Inflammatory macrophage (primary cell): Measurements from ENCODE around the gene DDX59.
A peak's percentile ranks its signal among the peaks of the same experiment; 100 is the strongest.

Experiments used
- DNase-seq, 2 donors: peaks; one replicate each; pipeline ENCODE4 v3.0.0-alpha.2; 2020 to 2022
- total RNA-seq, 18 experiments: gene quantifications; one replicate each; lab custom pipeline; 2026; ENCODE audit warnings: mixed read lengths in 6 of 18, inconsistent platforms in 2 of 18; lab: John Stamatoyannopoulos, UW

The DDX59 gene
- 17.0 to 34.1 (median 22.9) reads per million in 18 experiments for total RNA-seq

GRCh38 chr1:200669314-200670241 is at the start of gene DDX59:
DDX59 (minus strand) TSS chr1:200669907; CDS start chr1:200666740, 3,167 bp downstream.
- peak; percentile 98 to 99 for DNase-seq

- DNase-seq = no peak
Measured at GRCh38 chr1:200714504-200715187, 44.9 kb upstream of the DDX59 start.

GRCh38 chr1:200710166-200710565 is 40.5 kb upstream of the DDX59 start:
- DNase-seq = no peak

GRCh38 chr1:200708769-200709168 is 39.1 kb upstream of the DDX59 start:
- no peak for DNase-seq

GRCh38 chr1:200708161-200708560 is 38.5 kb upstream of the DDX59 start:
- no peak for DNase-seq

GRCh38 chr1:200707116-200707515 is 37.4 kb upstream of the DDX59 start:
- no peak for DNase-seq

GRCh38 chr1:200706111-200706814 is 36.6 kb upstream of the DDX59 start:
- no peak for DNase-seq

GRCh38 chr1:200704986-200705500 is 35.3 kb upstream of the DDX59 start:
- DNase-seq = no peak

- peak; percentile 58 to 66 for DNase-seq
Measured at GRCh38 chr1:200699871-200700270, 30.2 kb upstream of the DDX59 start.

GRCh38 chr1:200694738-200695137 is 25.0 kb upstream of the DDX59 start:
- DNase-seq = no peak

GRCh38 chr1:200693327-200693726 is 23.6 kb upstream of the DDX59 start:
- DNase-seq = no peak

GRCh38 chr1:200692316-200692715 is 22.6 kb upstream of the DDX59 start:
- DNase-seq = no peak

- no peak for DNase-seq
Measured at GRCh38 chr1:200686620-200687019, 16.9 kb upstream of the DDX59 start.

GRCh38 chr1:200684015-200684414 is 14.3 kb upstream of the DDX59 start:
- DNase-seq = no peak

- DNase-seq = no peak
Measured at GRCh38 chr1:200683298-200683697, 13.6 kb upstream of the DDX59 start.

GRCh38 chr1:200681231-200681630 is 11.5 kb upstream of the DDX59 start:
- DNase-seq = no peak

GRCh38 chr1:200676829-200677228 is 7.1 kb upstream of the DDX59 start:
- DNase-seq = no peak

- no peak for DNase-seq
Measured at GRCh38 chr1:200675588-200675852, 5.8 kb upstream of the DDX59 start.

- no peak for DNase-seq
Measured at GRCh38 chr1:200674838-200675587, 5.3 kb upstream of the DDX59 start.

- no peak for DNase-seq
Measured at GRCh38 chr1:200673952-200674823, 4.5 kb upstream of the DDX59 start.

- no peak for DNase-seq
Measured at GRCh38 chr1:200671235-200671786, 1.6 kb upstream of the DDX59 start.
